Suppressor macrophage treated with lipopolysaccharide for 4 hours (primary cell): ENCODE data around the gene ACSBG1.
"Not testable (repeated sequence)": the region's sequence is repeated elsewhere in the genome, so short reads cannot be mapped to it uniquely, and the experiment has no call there.

Experiments used
- DNase-seq: peaks from one replicate; pipeline ENCODE4 v3.0.0-alpha.2; 2020

Gene ACSBG1

GRCh38 chr15:78162038-78162437, 72.3 kb downstream of the ACSBG1 start:
- no peak for DNase-seq

GRCh38 chr15:78159395-78159794, 75.0 kb downstream of the ACSBG1 start:
- no peak for DNase-seq

GRCh38 chr15:78157203-78157602, 77.2 kb downstream of the ACSBG1 start:
- DNase-seq = no peak

- DNase-seq = no peak
Measured at GRCh38 chr15:78156653-78157052, 77.7 kb downstream of the ACSBG1 start.

- DNase-seq = no peak
Measured at GRCh38 chr15:78155355-78155939, 78.9 kb downstream of the ACSBG1 start.

- no peak for DNase-seq
Measured at GRCh38 chr15:78154955-78155354, 79.4 kb downstream of the ACSBG1 start.

- not testable (repeated sequence) for DNase-seq
Measured at GRCh38 chr15:78151075-78151474, 83.3 kb downstream of the ACSBG1 start.

- DNase-seq = no peak
Measured at GRCh38 chr15:78149805-78150751, 84.3 kb downstream of the ACSBG1 start.

- DNase-seq = peak; percentile 100
Measured at GRCh38 chr15:78149068-78149804, 85.1 kb downstream of the ACSBG1 start, which contains the start of gene IDH3A. Gene IDH3A (plus strand): TSS chr15:78149362. CDS start chr15:78149404, 42 bp downstream.

GRCh38 chr15:78148392-78149067, 85.8 kb downstream of the ACSBG1 start:
- no peak for DNase-seq

- no peak for DNase-seq
Measured at GRCh38 chr15:78147566-78147965, 86.8 kb downstream of the ACSBG1 start.

- DNase-seq = peak; percentile 23
Measured at GRCh38 chr15:78146425-78147154, 87.8 kb downstream of the ACSBG1 start.

- DNase-seq = no peak
Measured at GRCh38 chr15:78142332-78142731, 92.0 kb downstream of the ACSBG1 start.

- DNase-seq = no peak
Measured at GRCh38 chr15:78140292-78140691, 94.1 kb downstream of the ACSBG1 start.

- DNase-seq = no peak
Measured at GRCh38 chr15:78139578-78139977, 94.8 kb downstream of the ACSBG1 start.

GRCh38 chr15:78133801-78134200, 100.6 kb downstream of the ACSBG1 start:
- no peak for DNase-seq

- peak; percentile 83 for DNase-seq
Measured at GRCh38 chr15:78131295-78132061, 102.9 kb downstream of the ACSBG1 start, which contains the start of gene CIB2. Gene CIB2 (minus strand): TSS chr15:78131445. CDS start chr15:78131215, 230 bp downstream.

GRCh38 chr15:78130466-78131294, 103.7 kb downstream of the ACSBG1 start:
- no peak for DNase-seq

GRCh38 chr15:78129751-78130287, 104.5 kb downstream of the ACSBG1 start:
- DNase-seq = no peak
